Ectodermal cell (in vitro differentiated cells): ENCODE data around the gene SEC24D.

Experiments used
- H3K27ac ChIP-seq: 2 replicates; pipeline ENCODE4 v1.7.0; 2013; ENCODE audit warnings: mild to moderate bottlenecking, low read depth, low read length; ENCODE audit not compliant: insufficient read depth, poor library complexity, severe bottlenecking
- H3K27me3 ChIP-seq: 2 replicates; pipeline ENCODE4 v1.7.0; 2013; ENCODE audit warnings: mild to moderate bottlenecking, low read length; ENCODE audit not compliant: insufficient read depth, control insufficient read depth, poor library complexity, severe bottlenecking
- H3K36me3 ChIP-seq: one replicate; pipeline ENCODE4 v1.7.0; 2013; ENCODE audit warnings: low read length; ENCODE audit not compliant: control insufficient read depth, insufficient read depth
- H3K4me1 ChIP-seq: one replicate; pipeline ENCODE4 v1.7.0; 2013; ENCODE audit warnings: low read length; ENCODE audit not compliant: control insufficient read depth, insufficient read depth
- H3K4me3 ChIP-seq: 2 replicates; pipeline ENCODE4 v1.7.0; 2013; ENCODE audit warnings: low read depth, low read length, control low read depth; ENCODE audit not compliant: insufficient read depth
- H3K9me3 ChIP-seq: 2 replicates; pipeline ENCODE4 v1.7.0; 2013; ENCODE audit warnings: mild to moderate bottlenecking, low read length, moderate library complexity; ENCODE audit not compliant: control insufficient read depth
- WGBS, 2 experiments: methylation state at CpG; one replicate each; pipeline ENCODE4 v1.1.7; 2013; ENCODE audit warnings: missing lambda C conversion rate in 2 of 2; 5-methylcytosine and 5-hydroxymethylcytosine counted together

Gene SEC24D

DNA sequence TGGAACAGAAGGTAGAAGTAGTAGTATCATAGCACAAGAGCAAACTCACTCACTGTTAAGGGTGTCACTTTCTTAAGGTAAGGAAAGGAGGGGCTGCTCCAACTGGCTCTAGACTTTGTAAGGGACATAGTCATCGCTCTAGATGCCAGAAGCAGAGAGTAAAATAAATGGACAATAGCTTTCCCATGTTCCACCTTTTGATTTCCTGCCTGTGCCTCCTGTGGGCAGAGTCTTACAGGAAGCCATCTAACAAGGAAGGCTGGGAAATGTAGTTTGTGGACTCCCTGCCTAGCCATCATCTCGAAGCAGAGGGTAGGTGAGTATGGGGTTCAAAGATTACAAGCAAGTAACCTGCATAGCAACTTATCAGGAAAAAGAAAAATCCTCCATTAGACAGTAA is 152.4 kb downstream of the SEC24D start:
- H3K4me1 ChIP-seq = peaks cover 4% of the 10 kb centered on the region
- H3K27ac ChIP-seq = no peak overlapping the region
- no peak overlapping the region for H3K4me3 ChIP-seq
- H3K27me3 ChIP-seq = peaks cover 3% of the 10 kb centered on the region
- WGBS, 2 experiments = 0 to 28% methylated on average over 1 to 2 of the region's 2 CpGs
- H3K9me3 ChIP-seq = no peaks in the 10 kb centered on the region
- H3K36me3 ChIP-seq = no peaks in the 10 kb centered on the region

DNA sequence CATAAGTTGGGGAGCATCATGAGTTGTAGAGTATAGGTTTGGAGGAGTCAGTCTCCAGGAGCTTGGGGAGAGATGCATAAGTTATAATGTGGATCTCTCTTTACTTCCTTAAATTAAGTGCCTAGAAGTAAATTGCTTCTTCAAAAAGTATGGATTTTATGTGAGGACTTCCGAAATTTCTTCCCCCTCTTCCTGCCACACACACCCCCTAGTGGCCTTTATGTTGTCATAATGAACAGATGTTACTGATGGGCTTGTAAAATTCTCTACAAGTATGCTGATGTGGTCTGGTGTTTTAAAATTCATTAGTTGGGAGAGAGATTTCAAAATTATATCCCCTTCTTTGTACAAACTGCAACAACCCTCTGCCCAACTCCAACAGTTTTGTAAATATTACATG is 153.0 kb downstream of the SEC24D start:
- no CpG with 5 or more reads among the region's 1 CpG for WGBS, 2 experiments
- Histone ChIP-seq H3K27ac (no peak overlapping the region), H3K4me1 (peaks cover 4% of the 10 kb centered on the region), H3K36me3 (no peaks in the 10 kb centered on the region), H3K27me3 (peaks cover 3% of the 10 kb centered on the region), H3K9me3 (no peaks in the 10 kb centered on the region), H3K4me3 (no peak overlapping the region)

DNA sequence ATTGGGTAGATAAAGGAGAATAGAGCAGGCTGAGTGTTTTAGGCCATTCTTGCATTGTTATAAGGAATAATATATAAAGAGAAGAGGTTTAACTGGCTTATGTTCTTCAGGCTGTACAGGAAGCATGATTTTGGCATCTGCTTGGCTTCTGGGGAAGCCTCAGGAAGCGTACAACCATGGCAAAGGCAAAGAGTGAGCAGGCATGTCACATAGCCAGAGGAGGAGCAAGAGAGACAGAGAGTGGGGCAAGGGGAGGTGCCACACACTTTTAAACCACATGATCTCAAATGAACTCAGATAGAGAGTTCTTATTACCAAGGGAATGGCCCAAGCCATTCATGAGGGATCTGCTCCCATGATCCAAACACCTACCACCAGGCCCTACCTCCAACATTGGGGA is 155.1 kb downstream of the SEC24D start:
- H3K4me3 ChIP-seq = no peak overlapping the region
- no peaks in the 10 kb centered on the region for H3K4me1 ChIP-seq
- no peaks in the 10 kb centered on the region for H3K9me3 ChIP-seq
- H3K27me3 ChIP-seq = peaks cover 3% of the 10 kb centered on the region
- H3K36me3 ChIP-seq = no peaks in the 10 kb centered on the region
- 82 to 91% methylated on average over 1 of the region's 1 CpG for WGBS, 2 experiments
- no peak overlapping the region for H3K27ac ChIP-seq

DNA sequence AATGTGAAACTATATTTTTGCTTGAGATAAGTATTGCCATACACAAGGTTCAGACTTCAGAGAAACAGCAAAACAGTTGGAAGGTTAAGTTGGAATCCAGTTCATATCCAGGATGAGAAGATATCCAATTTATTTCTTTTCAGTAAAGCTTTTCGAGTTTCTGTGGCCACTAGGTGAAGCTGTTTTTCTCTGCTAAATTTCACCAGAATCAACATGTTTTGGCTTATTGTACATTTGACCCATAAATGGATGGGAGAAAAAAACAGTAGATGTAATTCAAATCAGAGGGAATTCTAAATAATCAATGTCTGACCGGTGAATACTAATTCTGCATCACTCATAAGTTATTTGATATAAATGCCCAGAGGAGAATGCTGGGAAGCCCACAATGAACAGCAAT is 159.8 kb downstream of the SEC24D start:
- Histone ChIP-seq H3K4me3 (no peak overlapping the region), H3K27ac (no peak overlapping the region), H3K4me1 (no peaks in the 10 kb centered on the region), H3K27me3 (peaks cover 3% of the 10 kb centered on the region), H3K36me3 (no peaks in the 10 kb centered on the region), H3K9me3 (no peaks in the 10 kb centered on the region)
- WGBS, 2 experiments = 68 to 80% methylated on average over 2 of the region's 2 CpGs
